ENCODE results near the gene TMEM154.

The TMEM154 gene

GRCh38 chr4:152626790-152627189 is 53.0 kb downstream of the TMEM154 start:
- no peak for DNase-seq

DNA sequence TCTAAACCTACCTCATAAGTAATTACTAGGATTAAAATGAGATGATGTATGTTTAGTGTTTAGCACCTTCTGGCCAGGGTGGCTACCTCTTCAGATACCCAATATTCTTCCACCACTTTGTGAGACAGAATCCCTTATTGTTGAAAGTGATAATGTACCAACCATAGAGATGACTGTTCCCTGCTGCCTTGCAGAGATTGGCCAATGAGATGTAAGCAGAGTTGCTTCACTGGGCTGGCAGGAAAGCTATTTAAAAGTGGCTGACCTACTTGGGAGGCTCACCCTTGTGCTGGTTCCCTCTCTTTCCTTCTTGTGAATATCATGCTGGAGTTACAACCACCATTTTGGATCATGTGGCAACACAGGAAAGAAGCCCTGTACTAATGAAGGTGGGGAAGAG is 58.9 kb downstream of the TMEM154 start:
- DNase-seq = no peak

- no peak for DNase-seq
Observed at GRCh38 chr4:152620218-152620617, 59.6 kb downstream of the TMEM154 start.

GRCh38 chr4:152619556-152619955 is 60.2 kb downstream of the TMEM154 start:
- no peak for DNase-seq

DNA sequence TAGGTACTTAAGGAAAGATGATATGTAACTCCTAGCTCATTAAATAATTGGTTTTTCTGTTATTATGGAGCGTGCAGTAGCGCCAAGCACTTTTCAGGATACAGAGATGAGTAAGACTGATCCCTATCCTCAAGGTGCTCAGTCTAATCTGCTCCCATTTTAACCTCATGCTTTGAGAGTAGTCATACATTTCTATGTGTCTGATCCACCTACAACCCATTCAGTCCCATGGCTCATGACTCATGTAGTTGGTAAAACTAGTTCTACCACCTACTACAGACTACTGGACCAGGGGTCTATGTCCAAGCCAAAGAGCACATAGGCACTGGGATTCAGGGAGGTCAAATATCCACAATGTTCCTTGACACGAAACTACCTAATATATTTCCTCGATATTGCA is 60.8 kb downstream of the TMEM154 start:
- no peak for DNase-seq

GRCh38 chr4:152616804-152617203 is 63.0 kb downstream of the TMEM154 start:
- no peak for DNase-seq

GRCh38 chr4:152613841-152614721 is 65.7 kb downstream of the TMEM154 start:
- DNase-seq = no peak

DNA sequence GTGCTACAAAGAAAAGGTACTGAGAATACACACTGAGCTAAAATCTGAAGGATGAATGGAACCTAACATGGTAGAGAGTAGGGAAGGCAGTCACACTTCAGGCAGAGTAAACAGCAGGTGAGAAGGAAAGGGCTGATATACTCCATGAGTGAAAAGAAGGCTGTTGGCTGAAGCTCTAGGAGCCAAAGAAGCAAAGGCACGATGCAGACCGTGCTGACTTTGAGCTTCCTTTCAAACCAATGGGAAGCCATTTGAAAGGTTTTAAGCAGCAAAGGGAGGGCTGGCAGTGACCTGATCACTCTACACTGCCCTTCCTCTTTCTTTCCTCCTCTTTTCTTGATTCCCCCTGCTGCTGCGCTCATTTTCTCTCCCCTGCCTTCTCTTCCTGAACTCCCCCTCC is 66.4 kb downstream of the TMEM154 start:
- no peak for DNase-seq

DNA sequence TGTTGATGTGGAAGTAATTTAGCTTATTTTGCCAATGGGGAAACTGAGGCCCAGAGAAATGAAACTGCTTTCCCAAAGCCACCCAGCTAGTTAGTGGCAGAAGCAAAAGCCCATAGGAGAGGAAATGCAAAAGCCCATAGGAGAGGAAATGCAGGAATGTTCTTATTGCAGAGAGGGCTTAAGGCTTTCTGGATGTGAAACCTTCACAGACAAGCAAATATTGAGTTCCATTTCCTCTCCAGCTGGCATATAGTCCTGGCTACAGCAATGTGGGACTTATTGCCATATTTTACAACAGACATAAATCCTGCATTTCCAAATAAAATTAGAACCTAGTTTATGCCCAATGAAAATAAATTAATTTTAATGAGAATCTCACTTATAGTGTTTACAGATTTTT is 69.7 kb downstream of the TMEM154 start:
- no peak for DNase-seq

GRCh38 chr4:152609481-152609880 is 70.3 kb downstream of the TMEM154 start:
- no peak for DNase-seq

- no peak for DNase-seq
Observed at GRCh38 chr4:152607178-152607577, 72.6 kb downstream of the TMEM154 start.

DNA sequence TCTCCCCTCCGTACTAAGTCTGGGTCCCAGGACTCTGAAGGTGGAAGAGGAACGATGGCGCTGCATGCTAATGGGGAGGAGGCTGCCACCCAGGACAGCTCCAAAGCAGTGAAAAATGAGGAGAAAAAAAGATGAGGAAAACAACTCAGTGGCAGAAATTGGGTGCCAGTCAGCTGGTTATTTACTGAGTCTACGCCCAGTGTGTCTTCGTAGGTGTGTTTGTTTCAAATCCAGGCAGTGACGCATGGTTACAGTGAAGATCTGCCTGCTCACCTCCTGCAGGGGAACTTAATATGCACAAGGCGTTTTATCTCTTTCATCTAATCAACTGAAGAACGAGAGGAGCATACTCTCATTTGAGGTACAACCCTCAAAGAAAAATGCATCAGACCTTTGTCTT is 73.0 kb downstream of the TMEM154 start:
- DNase-seq = no peak

- DNase-seq = no peak
Observed at GRCh38 chr4:152605641-152606335, 74.0 kb downstream of the TMEM154 start.

- DNase-seq = no peak
Observed at GRCh38 chr4:152605031-152605430, 74.8 kb downstream of the TMEM154 start.

DNA sequence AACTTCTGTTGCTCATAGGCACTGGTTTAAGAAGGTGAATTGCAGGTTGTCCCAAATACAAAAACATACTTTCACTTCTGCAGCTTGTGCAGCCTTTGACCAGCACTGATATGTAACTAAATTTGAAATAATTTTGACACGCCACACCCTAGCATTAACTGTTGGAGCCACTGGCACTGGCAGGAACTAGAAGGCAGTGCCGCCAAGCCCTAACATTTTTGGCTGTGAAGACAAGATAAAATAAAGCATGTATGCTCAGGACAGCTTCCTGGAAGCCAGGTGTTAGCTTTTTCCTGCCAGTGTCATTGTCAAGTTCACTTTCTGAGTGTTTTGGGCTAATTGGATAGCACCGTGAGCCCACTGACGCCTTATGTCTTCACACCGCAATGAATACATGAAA is 78.6 kb downstream of the TMEM154 start:
- DNase-seq = no peak

DNA sequence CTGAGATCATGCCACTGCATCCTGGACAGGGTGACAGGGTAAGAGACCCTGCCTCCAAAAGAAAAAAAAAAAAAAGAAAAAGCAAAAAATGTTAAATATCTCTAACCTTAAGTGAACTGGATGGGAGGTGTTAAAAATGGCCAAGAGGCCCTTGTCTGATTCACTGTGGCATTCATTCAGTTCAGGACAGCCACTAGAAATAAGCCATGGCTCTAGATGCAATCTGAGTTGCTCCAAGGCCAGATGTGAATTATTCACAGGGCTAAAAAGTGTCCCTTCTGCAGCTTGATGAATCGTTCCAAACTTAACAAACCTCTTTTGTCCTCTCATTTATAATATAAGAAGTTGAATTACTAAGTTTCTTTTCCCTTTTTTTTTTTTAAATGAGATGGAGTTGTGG is 80.2 kb downstream of the TMEM154 start:
- no peak for DNase-seq

DNA sequence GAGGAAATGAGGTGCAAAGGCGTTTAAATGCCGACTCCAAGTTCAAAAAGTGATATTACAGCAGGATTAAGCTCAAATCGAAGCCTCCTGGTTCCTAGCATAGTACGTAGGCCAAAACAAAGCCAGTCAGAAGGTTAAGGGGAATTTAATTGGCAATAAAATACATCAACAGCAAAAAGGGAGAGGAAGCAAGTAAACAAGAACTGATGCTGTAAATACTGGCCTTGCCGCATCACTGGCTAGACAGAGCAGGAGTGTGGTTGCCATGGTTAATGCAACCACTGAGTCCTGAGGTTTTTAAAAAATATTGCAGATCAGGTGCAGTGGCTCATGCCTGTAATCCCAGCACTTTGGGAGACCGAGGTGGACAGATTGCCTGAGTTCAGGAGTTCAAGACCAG is 80.7 kb downstream of the TMEM154 start:
- DNase-seq = no peak

DNA sequence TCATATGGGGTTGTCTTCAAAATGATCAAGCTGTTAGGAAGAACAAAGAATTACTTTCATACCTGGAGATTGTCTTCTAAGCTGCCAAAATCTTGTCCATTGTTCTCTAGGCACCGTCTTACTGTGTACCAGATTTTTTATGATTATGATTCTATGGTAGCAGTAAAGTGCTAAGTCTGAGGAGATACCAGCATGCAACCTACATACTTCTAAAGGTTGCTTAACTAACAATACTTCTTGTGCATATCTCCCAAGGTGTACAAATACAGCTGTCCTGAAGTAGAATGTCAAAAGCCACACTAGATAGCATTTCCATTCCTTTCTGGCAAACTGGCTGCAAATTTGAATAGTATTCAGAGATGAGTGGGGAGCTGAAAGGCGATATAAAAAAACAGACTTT is 81.3 kb downstream of the TMEM154 start:
- no peak for DNase-seq

DNA sequence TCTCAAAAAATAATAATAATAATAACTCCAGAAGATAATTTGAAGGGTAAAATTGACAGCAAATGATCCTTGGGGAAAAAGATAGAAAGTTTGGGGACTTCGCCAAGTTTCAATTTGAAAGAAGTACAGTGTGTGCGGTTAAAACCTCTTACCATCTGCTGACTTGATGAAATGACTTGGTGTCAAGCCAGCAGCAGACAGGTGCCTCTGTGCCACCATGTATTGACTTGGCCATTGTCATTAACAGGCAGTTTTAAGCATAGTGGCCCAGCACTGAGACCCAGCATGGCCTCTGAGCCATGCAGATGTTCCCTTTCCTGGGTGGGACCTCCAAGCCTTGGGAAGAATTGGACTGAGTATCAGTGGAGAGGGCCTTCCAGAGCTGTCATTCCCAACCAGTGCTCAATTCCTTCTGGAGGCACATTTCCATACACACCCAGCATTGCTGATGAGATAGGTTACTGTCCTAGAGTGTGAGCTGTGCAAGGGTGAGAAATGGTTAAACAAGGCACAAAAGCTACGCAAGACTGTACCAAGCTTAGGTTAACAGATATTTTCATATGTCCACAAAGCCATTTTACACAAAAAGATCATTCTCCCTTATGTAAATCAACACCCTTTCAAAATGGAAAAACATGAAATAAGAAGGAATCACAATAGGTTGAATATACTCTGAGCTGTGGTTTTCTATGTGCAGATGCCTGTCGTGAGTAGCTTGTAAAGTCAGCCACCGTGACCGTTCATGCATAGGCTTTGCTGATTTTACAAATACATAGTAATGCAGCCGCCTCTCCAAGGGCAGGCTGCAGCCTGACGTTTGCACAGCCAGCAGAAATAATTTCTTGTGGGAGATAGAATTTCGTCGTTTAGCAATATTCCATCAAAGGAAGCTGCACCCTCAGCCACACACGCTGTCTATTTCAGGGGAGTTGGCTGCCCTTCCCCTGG is 84.5 kb downstream of the TMEM154 start:
- DNase-seq = no peak

- DNase-seq = no peak
Observed at GRCh38 chr4:152594057-152594456, 85.7 kb downstream of the TMEM154 start.

- no peak for DNase-seq
Observed at GRCh38 chr4:152591876-152592275, 87.9 kb downstream of the TMEM154 start.

DNA sequence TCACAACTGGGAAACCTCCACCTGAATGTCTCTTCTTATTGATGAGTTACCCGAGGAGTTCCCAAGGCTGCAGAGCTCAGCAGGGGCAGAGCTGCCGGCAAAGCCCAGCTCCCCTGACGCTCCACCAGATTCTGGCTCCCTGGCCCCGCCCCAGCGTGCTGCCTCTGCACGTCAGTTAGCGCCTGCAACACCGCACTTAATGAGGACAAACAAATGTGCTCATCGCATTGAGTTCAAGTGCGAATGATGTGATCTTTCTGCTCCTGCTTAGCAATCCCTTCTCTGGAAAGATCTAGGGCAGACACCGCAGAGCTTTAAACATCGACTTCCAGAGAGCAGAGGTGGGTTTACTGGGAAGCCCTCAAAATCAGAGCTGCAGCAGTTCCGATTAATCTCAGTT is 88.4 kb downstream of the TMEM154 start:
- DNase-seq = no peak

Measured in cortex of kidney (tissue), 1 donor.